ENCODE data around the gene LINGO4. TPM values are rescaled to one million over a fixed set of nuclear protein-coding genes. Genes with fewer than 3 reads are reported as not detected.

LINGO4 gene
- total and polyA plus RNA-seq, 2 of the 13 experiments (the other 11 are each of a cell fraction or from before 2014, with no cell fraction given) = 0.02 to 0.05 TPM

- TF ChIP-seq ZNF597 (CRISPR knock-in tag; IDR thresholded peaks at IDR 0.05) = no peak
- TF ChIP-seq SETDB1 (CRISPR knock-in tag; IDR thresholded peaks at IDR 0.05; ENCODE audit: borderline replicate concordance) = no peak
- TF ChIP-seq ZNF773 (CRISPR knock-in tag; IDR thresholded peaks at IDR 0.05; ENCODE audit: borderline replicate concordance) = 0 out of 2 replicates have a peak, but pooled peaks have one; percentile 39
- no peak for TF ChIP-seq ZFP41 (CRISPR knock-in tag; IDR thresholded peaks at IDR 0.05; ENCODE audit: borderline replicate concordance)
- TF ChIP-seq CCAR2 (optimal IDR thresholded peaks at IDR 0.05; ENCODE audit: low read depth, low read length) = no peak
- no peak for TF ChIP-seq KLF9 (CRISPR knock-in tag; IDR thresholded peaks at IDR 0.05; ENCODE audit: low read depth)
- no peak for TF ChIP-seq ZNF7 (CRISPR knock-in tag; IDR thresholded peaks at IDR 0.05)
- no peak for TF ChIP-seq TGIF2 (CRISPR knock-in tag; IDR thresholded peaks at IDR 0.05)
- TF ChIP-seq ZBTB8A (CRISPR knock-in tag; IDR thresholded peaks at IDR 0.05; ENCODE audit: borderline replicate concordance, low read depth) = no peak
- 0 out of 2 replicates have a peak, but pooled peaks have one; percentile 62 for TF ChIP-seq SNAPC2 (CRISPR knock-in tag; IDR thresholded peaks at IDR 0.05)
- TF ChIP-seq ZNF747 (CRISPR knock-in tag; IDR thresholded peaks at IDR 0.05; ENCODE audit: borderline replicate concordance) = 0 out of 2 replicates have a peak, but pooled peaks have one; percentile 59
- TF ChIP-seq SMC3 (IDR thresholded peaks at IDR 0.05; ENCODE audit: low read length) = no peak
- TF ChIP-seq KDM2A (CRISPR knock-in tag; IDR thresholded peaks at IDR 0.05; ENCODE audit: borderline replicate concordance, low read depth) = peak; percentile 94
- peak; percentile 52 for TF ChIP-seq ZMYM4 (CRISPR knock-in tag; IDR thresholded peaks at IDR 0.05)
- TF ChIP-seq CC2D1A (CRISPR knock-in tag; IDR thresholded peaks at IDR 0.05) = no peak
- TF ChIP-seq KDM5B (CRISPR knock-in tag; IDR thresholded peaks at IDR 0.05; ENCODE audit: borderline replicate concordance) = peak; percentile 81; the same call in 1 of the 2 replicates
- TF ChIP-seq HMG20A (CRISPR knock-in tag; IDR thresholded peaks at IDR 0.05; ENCODE audit: borderline replicate concordance) = no peak
- TF ChIP-seq ZNF136 (CRISPR knock-in tag; IDR thresholded peaks at IDR 0.05; ENCODE audit: low read depth) = no peak
- peak; percentile 99 for TF ChIP-seq KAT8 (CRISPR knock-in tag; IDR thresholded peaks at IDR 0.05)
- TF ChIP-seq NFE2 (CRISPR knock-in tag; IDR thresholded peaks at IDR 0.05) = no peak
- no peak for TF ChIP-seq ZMYM2 (CRISPR knock-in tag; IDR thresholded peaks at IDR 0.05)
- TF ChIP-seq, protein P1, sequence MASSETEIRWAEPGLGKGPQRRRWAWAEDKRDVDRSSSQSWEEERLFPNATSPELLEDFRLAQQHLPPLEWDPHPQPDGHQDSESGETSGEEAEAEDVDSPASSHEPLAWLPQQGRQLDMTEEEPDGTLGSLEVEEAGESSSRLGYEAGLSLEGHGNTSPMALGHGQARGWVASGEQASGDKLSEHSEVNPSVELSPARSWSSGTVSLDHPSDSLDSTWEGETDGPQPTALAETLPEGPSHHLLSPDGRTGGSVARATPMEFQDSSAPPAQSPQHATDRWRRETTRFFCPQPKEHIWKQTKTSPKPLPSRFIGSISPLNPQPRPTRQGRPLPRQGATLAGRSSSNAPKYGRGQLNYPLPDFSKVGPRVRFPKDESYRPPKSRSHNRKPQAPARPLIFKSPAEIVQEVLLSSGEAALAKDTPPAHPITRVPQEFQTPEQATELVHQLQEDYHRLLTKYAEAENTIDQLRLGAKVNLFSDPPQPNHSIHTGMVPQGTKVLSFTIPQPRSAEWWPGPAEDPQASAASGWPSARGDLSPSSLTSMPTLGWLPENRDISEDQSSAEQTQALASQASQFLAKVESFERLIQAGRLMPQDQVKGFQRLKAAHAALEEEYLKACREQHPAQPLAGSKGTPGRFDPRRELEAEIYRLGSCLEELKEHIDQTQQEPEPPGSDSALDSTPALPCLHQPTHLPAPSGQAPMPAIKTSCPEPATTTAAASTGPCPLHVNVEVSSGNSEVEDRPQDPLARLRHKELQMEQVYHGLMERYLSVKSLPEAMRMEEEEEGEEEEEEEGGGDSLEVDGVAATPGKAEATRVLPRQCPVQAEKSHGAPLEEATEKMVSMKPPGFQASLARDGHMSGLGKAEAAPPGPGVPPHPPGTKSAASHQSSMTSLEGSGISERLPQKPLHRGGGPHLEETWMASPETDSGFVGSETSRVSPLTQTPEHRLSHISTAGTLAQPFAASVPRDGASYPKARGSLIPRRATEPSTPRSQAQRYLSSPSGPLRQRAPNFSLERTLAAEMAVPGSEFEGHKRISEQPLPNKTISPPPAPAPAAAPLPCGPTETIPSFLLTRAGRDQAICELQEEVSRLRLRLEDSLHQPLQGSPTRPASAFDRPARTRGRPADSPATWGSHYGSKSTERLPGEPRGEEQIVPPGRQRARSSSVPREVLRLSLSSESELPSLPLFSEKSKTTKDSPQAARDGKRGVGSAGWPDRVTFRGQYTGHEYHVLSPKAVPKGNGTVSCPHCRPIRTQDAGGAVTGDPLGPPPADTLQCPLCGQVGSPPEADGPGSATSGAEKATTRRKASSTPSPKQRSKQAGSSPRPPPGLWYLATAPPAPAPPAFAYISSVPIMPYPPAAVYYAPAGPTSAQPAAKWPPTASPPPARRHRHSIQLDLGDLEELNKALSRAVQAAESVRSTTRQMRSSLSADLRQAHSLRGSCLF (CRISPR knock-in tag; IDR thresholded peaks at IDR 0.05; ENCODE audit: borderline replicate concordance) = no peak
- peak; percentile 33 for TF ChIP-seq ELF3 (CRISPR knock-in tag; IDR thresholded peaks at IDR 0.05)
- TF ChIP-seq TBX2 (CRISPR knock-in tag; IDR thresholded peaks at IDR 0.05; ENCODE audit: borderline replicate concordance) = peak; percentile 87
Measured at GRCh38 chr1:151762941-151763921, 42.0 kb downstream of the LINGO4 start, which contains the start of gene MRPL9 (continued).

Measured in HepG2 (cell line).